Vagina (tissue), 2 donors: Measurements from ENCODE around the gene DIAPH2. TPM values are rescaled to one million over a fixed set of nuclear protein-coding genes. Genes with fewer than 3 reads are reported as not detected.
"Not testable (repeated sequence)": the region's sequence is repeated elsewhere in the genome, so short reads cannot be mapped to it uniquely, and the experiment has no call there.

Experiments used
- DNase-seq, 2 donors: peaks; one replicate each; pipeline ENCODE4 v3.0.0-alpha.2; 2017; ENCODE audit errors: extremely low spot score in 2 of 2
- H3K27ac ChIP-seq: fragments of 200-600 bp; sonication (generic); one replicate; pipeline ENCODE4 v1.5.1; 2019
- H3K27me3 ChIP-seq: fragments of 200-600 bp; sonication (generic); one replicate; pipeline ENCODE4 v1.5.1; 2019
- H3K36me3 ChIP-seq, 2 donors: fragments of 200-600 bp; sonication (generic); one replicate each; pipeline ENCODE4 v1.5.1; 2017 to 2019
- H3K4me1 ChIP-seq: fragments of 200-600 bp; sonication (generic); one replicate; pipeline ENCODE4 v1.5.1; 2019
- H3K4me3 ChIP-seq, 2 donors: fragments of 200-600 bp; sonication (generic); 1 replicate in 1 of 2; 2 replicates in 1 of 2; pipeline ENCODE4 v1.5.1; 2016 to 2019
- H3K9me3 ChIP-seq: fragments of 200-600 bp; sonication (generic); one replicate; pipeline ENCODE4 v1.5.1; 2019
- POLR2A ChIP-seq, 2 donors: fragments of 450-650 bp; IDR thresholded peaks; one replicate each; pipeline ENCODE4 v1.6.1; 2017; ENCODE audit warnings: antibody characterized with exemption in 2 of 2, mild to moderate bottlenecking in 2 of 2, moderate library complexity in 2 of 2
- POLR2AphosphoS5 ChIP-seq, 2 donors: sonication (generic); formaldehyde crosslinking; IDR thresholded peaks; one replicate each; pipeline ENCODE4 v1.9.0; 2017; ENCODE audit warnings: antibody characterized with exemption in 2 of 2, mild to moderate bottlenecking in 2 of 2, low read depth in 1 of 2; ENCODE audit not compliant: insufficient read depth in 1 of 2
- intact Hi-C: fragments of 100-400 bp; cut with DNase I; formaldehyde crosslinking; loops from one replicate; pipeline ENCODE4 v1.15.1; 2023
- total RNA-seq: library from RNA; depleted of rRNA; stranded (reverse); fragments of >200 nt; gene quantifications from one replicate; pipeline ENCODE4 v1.2.3, GENCODE V29; 2016
- TF ChIP-seq, protein P1 (sequence below), 3 experiments: fragments of 450-650 bp in 2 of 3; fragments of 200-600 bp in 1 of 3; sonication (generic) in 1 of 3; IDR thresholded peaks; one replicate each; pipeline ENCODE4 v1.5.1; 2017 to 2019; ENCODE audit warnings: antibody characterized with exemption in 3 of 3, mild to moderate bottlenecking in 2 of 3, moderate library complexity in 2 of 3

Gene DIAPH2
- total RNA-seq, 1 donor from 2014 or later: 38.8 TPM

DNA sequence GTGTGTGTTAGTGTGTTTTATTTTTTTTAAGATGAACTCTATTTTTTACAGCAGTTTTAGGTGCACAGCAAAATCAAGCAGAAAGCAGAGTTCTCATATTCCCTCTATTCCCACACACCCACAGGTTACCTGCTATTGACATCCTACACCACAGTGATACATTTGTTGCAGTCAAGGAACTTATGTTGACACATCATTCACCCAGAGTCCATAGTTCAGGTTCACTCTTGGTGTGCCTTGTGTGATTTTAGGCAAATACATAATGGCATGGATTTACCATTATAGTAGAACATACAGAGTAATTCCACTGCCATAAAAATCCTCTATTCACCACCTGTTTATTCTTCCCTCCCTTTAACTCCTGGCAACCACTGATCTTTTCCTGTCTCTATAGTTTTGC is 28.7 kb downstream of the DIAPH2 start:
- intact Hi-C loops: no loop called here
- DNase-seq: no peak
- no peak for TF ChIP-seq POLR2AphosphoS5 (IDR thresholded peaks at IDR 0.05; ENCODE audit: insufficient read depth in 1 of 2, low read depth in 1 of 2)
- TF ChIP-seq, protein P1, sequence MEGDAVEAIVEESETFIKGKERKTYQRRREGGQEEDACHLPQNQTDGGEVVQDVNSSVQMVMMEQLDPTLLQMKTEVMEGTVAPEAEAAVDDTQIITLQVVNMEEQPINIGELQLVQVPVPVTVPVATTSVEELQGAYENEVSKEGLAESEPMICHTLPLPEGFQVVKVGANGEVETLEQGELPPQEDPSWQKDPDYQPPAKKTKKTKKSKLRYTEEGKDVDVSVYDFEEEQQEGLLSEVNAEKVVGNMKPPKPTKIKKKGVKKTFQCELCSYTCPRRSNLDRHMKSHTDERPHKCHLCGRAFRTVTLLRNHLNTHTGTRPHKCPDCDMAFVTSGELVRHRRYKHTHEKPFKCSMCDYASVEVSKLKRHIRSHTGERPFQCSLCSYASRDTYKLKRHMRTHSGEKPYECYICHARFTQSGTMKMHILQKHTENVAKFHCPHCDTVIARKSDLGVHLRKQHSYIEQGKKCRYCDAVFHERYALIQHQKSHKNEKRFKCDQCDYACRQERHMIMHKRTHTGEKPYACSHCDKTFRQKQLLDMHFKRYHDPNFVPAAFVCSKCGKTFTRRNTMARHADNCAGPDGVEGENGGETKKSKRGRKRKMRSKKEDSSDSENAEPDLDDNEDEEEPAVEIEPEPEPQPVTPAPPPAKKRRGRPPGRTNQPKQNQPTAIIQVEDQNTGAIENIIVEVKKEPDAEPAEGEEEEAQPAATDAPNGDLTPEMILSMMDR (IDR thresholded peaks at IDR 0.05): no peak
- TF ChIP-seq POLR2A (IDR thresholded peaks at IDR 0.05): no peak
- Histone ChIP-seq H3K4me1 (peaks cover 12% of the 10 kb centered on the region), H3K9me3 (no peaks in the 10 kb centered on the region), H3K4me3 (no peak overlapping the region), H3K36me3 (no peaks in the 10 kb centered on the region), H3K27me3 (no peaks in the 10 kb centered on the region), H3K27ac (no peak overlapping the region)

DNA sequence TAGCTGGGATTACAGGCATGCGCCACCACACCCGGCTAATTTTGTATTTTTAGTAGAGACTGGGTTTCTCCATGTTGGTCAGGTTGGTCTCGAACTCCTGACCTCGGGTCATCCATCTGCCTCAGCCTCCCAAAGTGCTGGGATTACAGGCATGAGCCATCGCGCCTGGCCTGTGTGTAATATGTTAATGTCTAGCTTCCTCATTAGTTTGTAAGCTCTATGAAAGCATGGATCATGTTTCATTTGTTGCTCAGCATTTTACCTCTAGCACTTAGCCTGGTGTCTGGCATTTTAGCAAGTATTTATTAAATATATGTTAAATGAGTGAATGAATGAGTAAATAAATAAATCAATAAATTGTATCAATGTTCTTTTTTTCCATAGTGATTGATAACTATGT is 29.8 kb downstream of the DIAPH2 start:
- H3K27me3 ChIP-seq, H3K9me3 ChIP-seq, H3K4me3 ChIP-seq, H3K27ac ChIP-seq, intact Hi-C loops, H3K36me3 ChIP-seq, DNase-seq: not testable (repeated sequence)
- peaks cover 12% of the 10 kb centered on the region for H3K4me1 ChIP-seq

DNA sequence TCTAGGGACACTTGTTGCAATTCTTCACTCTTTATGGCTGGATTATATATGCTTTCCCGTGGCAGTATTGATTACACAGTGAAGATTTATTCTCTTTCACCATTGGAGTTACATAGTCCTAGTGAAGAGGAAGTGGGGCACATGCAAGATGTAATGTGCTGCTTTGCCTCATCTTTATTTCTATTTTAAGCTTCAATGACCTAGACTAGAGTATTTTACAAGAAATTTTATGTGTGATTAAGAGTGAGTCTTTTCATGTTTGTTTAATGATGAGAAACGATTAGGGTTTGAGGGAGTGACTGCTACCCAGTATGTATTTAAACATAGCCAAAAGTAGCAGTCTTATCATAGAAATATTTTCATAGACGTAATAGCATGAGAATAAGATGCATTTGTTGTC is 30.8 kb downstream of the DIAPH2 start:
- intact Hi-C loops: no loop called here
- no peaks in the 10 kb centered on the region for H3K36me3 ChIP-seq
- no peak overlapping the region for H3K4me3 ChIP-seq
- DNase-seq: no peak
- H3K27me3 ChIP-seq: no peaks in the 10 kb centered on the region
- TF ChIP-seq POLR2A (IDR thresholded peaks at IDR 0.05): no peak
- TF ChIP-seq POLR2AphosphoS5 (IDR thresholded peaks at IDR 0.05; ENCODE audit: insufficient read depth in 1 of 2, low read depth in 1 of 2): no peak
- TF ChIP-seq, protein P1 (IDR thresholded peaks at IDR 0.05): no peak
- peaks cover 12% of the 10 kb centered on the region for H3K4me1 ChIP-seq
- no peaks in the 10 kb centered on the region for H3K9me3 ChIP-seq
- H3K27ac ChIP-seq: no peak overlapping the region

DNA sequence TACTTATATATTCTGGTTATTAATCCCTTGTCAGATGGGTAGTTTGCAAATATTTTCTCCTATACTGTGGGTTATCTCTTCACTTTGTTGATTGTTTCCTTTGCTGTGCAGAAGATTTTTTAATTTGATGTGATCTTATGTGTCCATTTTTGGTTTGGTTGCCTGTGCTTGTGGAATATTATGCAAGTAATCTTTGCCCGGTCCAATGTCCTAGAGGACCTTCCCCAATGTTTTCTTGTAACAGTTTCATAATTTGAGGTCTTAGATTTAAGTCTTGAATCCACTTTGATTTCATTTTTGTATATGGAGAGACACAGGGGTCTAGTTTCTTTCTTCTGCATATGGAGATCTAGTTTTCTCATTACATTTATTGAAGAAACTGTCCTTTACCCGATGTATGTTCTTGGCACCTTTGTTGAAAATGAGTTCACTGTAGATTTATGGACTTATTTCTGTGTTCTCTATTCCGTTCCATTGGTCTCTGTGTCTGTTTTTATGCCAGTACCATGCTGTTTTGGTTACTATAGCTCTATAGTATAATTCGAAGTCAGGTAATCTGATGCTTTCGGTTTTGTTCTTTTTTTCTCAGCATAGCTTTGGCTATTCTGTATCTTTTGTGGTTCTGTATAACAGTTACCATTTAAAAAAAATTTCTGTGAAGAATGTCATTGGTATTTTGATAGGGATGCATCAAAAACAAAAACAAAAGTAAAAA is 34.7 kb downstream of the DIAPH2 start:
- intact Hi-C loops: no loop called here
- TF ChIP-seq, protein P1 (IDR thresholded peaks at IDR 0.05): no peak
- TF ChIP-seq POLR2AphosphoS5 (IDR thresholded peaks at IDR 0.05; ENCODE audit: insufficient read depth in 1 of 2, low read depth in 1 of 2): no peak
- no peak for TF ChIP-seq POLR2A (IDR thresholded peaks at IDR 0.05)
- no peaks in the 10 kb centered on the region for H3K9me3 ChIP-seq

DNA sequence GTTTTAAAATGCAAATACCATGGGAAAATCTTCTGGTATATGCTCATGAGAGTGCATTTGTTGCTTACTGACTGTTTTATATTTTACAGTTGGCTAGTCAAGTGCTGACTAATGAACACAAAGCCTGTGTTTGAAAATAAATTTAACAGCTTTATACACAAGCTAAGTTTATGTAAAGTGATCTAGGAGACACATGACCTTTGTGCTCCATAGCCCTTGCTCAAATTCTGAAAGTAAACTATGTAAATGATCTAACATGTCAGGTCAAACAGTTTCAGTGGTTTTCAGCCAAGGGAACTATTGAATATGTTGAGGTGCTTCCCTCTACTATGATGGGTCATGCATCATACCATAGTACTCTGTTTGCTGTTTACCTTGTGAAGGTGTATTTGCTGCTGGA is 36.7 kb downstream of the DIAPH2 start:
- intact Hi-C loops: no loop called here
- Histone ChIP-seq H3K36me3 (no peaks in the 10 kb centered on the region), H3K27me3 (no peaks in the 10 kb centered on the region), H3K9me3 (no peaks in the 10 kb centered on the region), H3K27ac (no peak overlapping the region), H3K4me1 (peaks cover 11% of the 10 kb centered on the region), H3K4me3 (no peak overlapping the region)
- TF ChIP-seq POLR2A (IDR thresholded peaks at IDR 0.05) (no peak), POLR2AphosphoS5 (IDR thresholded peaks at IDR 0.05; ENCODE audit: insufficient read depth in 1 of 2, low read depth in 1 of 2) (no peak)
- TF ChIP-seq, protein P1 (IDR thresholded peaks at IDR 0.05): no peak
- DNase-seq: no peak

More for the DNA sequence above, 34.7 kb downstream of the DIAPH2 start:
- no peak for DNase-seq
- Histone ChIP-seq H3K27me3 (no peaks in the 10 kb centered on the region), H3K27ac (no peak overlapping the region), H3K36me3 (no peaks in the 10 kb centered on the region), H3K4me3 (no peak overlapping the region), H3K4me1 (peaks cover 23% of the 10 kb centered on the region)
